Naive thymus-derived CD4-positive, alpha-beta T cell (primary cell): ENCODE measurements around the gene ATP10A. TPM values are rescaled to one million over a fixed set of nuclear protein-coding genes. Genes with fewer than 3 reads are reported as not detected.
"Not testable (repeated sequence)": the region's sequence is repeated elsewhere in the genome, so short reads cannot be mapped to it uniquely, and the experiment has no call there.

Experiments used
- ATAC-seq: fragments of 150-1000 bp; cut with Tn5 transposase; 2 replicates; pipeline ENCODE4 v1.10.0; 2021; ENCODE audit warnings: mild to moderate bottlenecking, moderate library complexity
- CTCF ChIA-PET: fragments of 350-600 bp; sonication (Branson Sonifier 250); formaldehyde crosslinking; loops from one replicate; lab custom pipeline; 2021; ENCODE audit warnings: antibody characterized with exemption; lab: Charles Lee
- POLR2A ChIA-PET: fragments of 350-600 bp; sonication (Branson Sonifier 250); formaldehyde crosslinking; loops from one replicate; lab custom pipeline; 2021; ENCODE audit warnings: antibody characterized with exemption, inconsistent platforms; lab: Charles Lee
- DNase-seq, 9 donors: peaks; one replicate each; pipeline versions ENCODE4 v3.0.0 to v3.0.0-alpha.2; 2020 to 2022; ENCODE audit warnings: mixed read lengths in 1 of 9
- H3K27ac ChIP-seq: one replicate; pipeline ENCODE4 v1.7.0; 2013; ENCODE audit warnings: mild to moderate bottlenecking, low read depth, low read length, moderate library complexity
- H3K27me3 ChIP-seq, 2 donors: one replicate each; pipeline ENCODE4 v1.7.0; 2013; ENCODE audit warnings: low read length in 2 of 2, mild to moderate bottlenecking in 2 of 2, moderate library complexity in 2 of 2; ENCODE audit not compliant: control insufficient read depth in 2 of 2, insufficient read depth in 2 of 2
- H3K36me3 ChIP-seq, 3 experiments: 1 replicate in 2 of 3; 2 replicates in 1 of 3; pipeline ENCODE4 v1.7.0; 2013; ENCODE audit warnings: low read length in 3 of 3, mild to moderate bottlenecking in 3 of 3, moderate library complexity in 1 of 3; ENCODE audit not compliant: insufficient read depth in 3 of 3, control insufficient read depth in 2 of 3
- H3K4me1 ChIP-seq, 2 donors: one replicate each; pipeline ENCODE4 v1.7.0; 2013; ENCODE audit warnings: low read length in 2 of 2, mild to moderate bottlenecking in 2 of 2, moderate library complexity in 1 of 2; ENCODE audit not compliant: control insufficient read depth in 2 of 2, insufficient read depth in 2 of 2
- H3K4me3 ChIP-seq: 2 replicates; pipeline ENCODE4 v1.7.0; 2013; ENCODE audit warnings: mild to moderate bottlenecking, low read length
- H3K9me3 ChIP-seq, 3 experiments: 1 replicate in 2 of 3; 2 replicates in 1 of 3; pipeline ENCODE4 v1.7.0; 2013; ENCODE audit warnings: low read length in 3 of 3; ENCODE audit not compliant: control insufficient read depth in 2 of 3
- H3K27ac Mint-ChIP-seq, 9 donors: one replicate each; pipeline ENCODE4 v1.8.0; 2020 to 2022; ENCODE audit warnings: mixed read lengths in 9 of 9, mild to moderate bottlenecking in 8 of 9, moderate library complexity in 5 of 9, inconsistent platforms in 2 of 9
- H3K27me3 Mint-ChIP-seq, 5 donors: one replicate each; pipeline ENCODE4 v1.8.0; 2021 to 2022; ENCODE audit warnings: mixed read lengths in 5 of 5, mild to moderate bottlenecking in 1 of 5
- H3K36me3 Mint-ChIP-seq, 5 donors: one replicate each; pipeline ENCODE4 v1.8.0; 2020 to 2022; ENCODE audit warnings: mixed read lengths in 5 of 5, mild to moderate bottlenecking in 3 of 5, inconsistent platforms in 1 of 5
- H3K4me1 Mint-ChIP-seq, 7 donors: one replicate each; pipeline ENCODE4 v1.8.0; 2020 to 2022; ENCODE audit warnings: mixed read lengths in 7 of 7, mild to moderate bottlenecking in 3 of 7, inconsistent platforms in 1 of 7
- H3K4me3 Mint-ChIP-seq, 10 donors: one replicate each; pipeline ENCODE4 v1.8.0; 2020 to 2022; ENCODE audit warnings: mild to moderate bottlenecking in 10 of 10, mixed read lengths in 10 of 10, moderate library complexity in 6 of 10, inconsistent platforms in 2 of 10
- H3K9me3 Mint-ChIP-seq, 11 donors: one replicate each; pipeline ENCODE4 v1.8.0; 2020 to 2022; ENCODE audit warnings: mixed read lengths in 11 of 11, mild to moderate bottlenecking in 4 of 11, inconsistent platforms in 1 of 11, moderate library complexity in 1 of 11
- intact Hi-C, 2 donors: fragments of 100-400 bp; cut with micrococcal nuclease; formaldehyde crosslinking; loops; one replicate each; pipeline ENCODE4 v1.15.1; 2023
- polyA plus RNA-seq, 2 donors: library from polyadenylated mRNA; unstranded; fragments of 300-500 nt; fragmentation: Illumina TruSeq; gene quantifications; one replicate each; pipeline ENCODE4 v1.2.3, GENCODE V29; 2021
- total RNA-seq, 6 experiments: library from RNA in 5 of 6; stranded (reverse) in 5 of 6; gene quantifications; 1 replicate in 5 of 6; 2 replicates in 1 of 6; pipeline ENCODE4 v1.2.3 and lab custom pipeline; 2021 to 2026

ATP10A gene
- total and polyA plus RNA-seq, 7 experiments from 2014 or later, result 7.2 to 86.4 (median 57.6) TPM

GRCh38 chr15:25652704-25653103 is 210.4 kb downstream of the ATP10A start:
- Mint-ChIP-seq H3K27me3 (peaks cover 8 to 24% (median 20%) of the 10 kb centered on the region in 5 donors), H3K4me3 (no peak overlapping the region), H3K27ac (no peak overlapping the region), H3K4me1 (peaks cover 0 to 8% (median 0%) of the 10 kb centered on the region in 7 donors), H3K36me3 (no peaks in the 10 kb centered on the region), H3K9me3 (peaks cover 0 to 2% (median 0%) of the 10 kb centered on the region in 11 donors)
- H3K27me3 ChIP-seq, result no peaks in the 10 kb centered on the region
- H3K36me3 ChIP-seq, result no peaks in the 10 kb centered on the region
- DNase-seq (no peak), ATAC-seq (no peak)
- intact Hi-C loops, result no loop called here
- ChIA-PET CTCF (no interaction called here), POLR2A (no interaction called here)
- H3K4me1 ChIP-seq, result no peaks in the 10 kb centered on the region
- H3K4me3 ChIP-seq, result no peak overlapping the region
- no peak overlapping the region for H3K27ac ChIP-seq
- no peaks in the 10 kb centered on the region for H3K9me3 ChIP-seq

- Mint-ChIP-seq H3K27ac (no peak overlapping the region), H3K9me3 (no peaks in the 10 kb centered on the region), H3K4me3 (no peak overlapping the region), H3K27me3 (peaks cover 12 to 29% (median 22%) of the 10 kb centered on the region in 5 donors), H3K4me1 (peaks cover 0 to 8% (median 0%) of the 10 kb centered on the region in 7 donors), H3K36me3 (no peaks in the 10 kb centered on the region)
- no peaks in the 10 kb centered on the region for H3K9me3 ChIP-seq
- H3K4me1 ChIP-seq, result no peaks in the 10 kb centered on the region
- H3K27me3 ChIP-seq, result no peaks in the 10 kb centered on the region
- ATAC-seq (no peak), DNase-seq (no peak)
- POLR2A ChIA-PET, result no interaction called here
- H3K36me3 ChIP-seq, result no peaks in the 10 kb centered on the region
- H3K4me3 ChIP-seq, result no peak overlapping the region
- CTCF ChIA-PET, result no interaction called here
- H3K27ac ChIP-seq, result no peak overlapping the region
- intact Hi-C loops, result no loop called here
Observed at GRCh38 chr15:25649390-25649789, 213.7 kb downstream of the ATP10A start.

GRCh38 chr15:25643120-25643519 is 220.0 kb downstream of the ATP10A start:
- H3K27ac Mint-ChIP-seq, result no peak overlapping the region
- no peak overlapping the region for H3K4me3 Mint-ChIP-seq
- POLR2A ChIA-PET, result no interaction called here
- Histone ChIP-seq H3K36me3 (no peaks in the 10 kb centered on the region), H3K9me3 (no peaks in the 10 kb centered on the region), H3K4me3 (no peak overlapping the region), H3K27ac (no peak overlapping the region), H3K27me3 (no peaks in the 10 kb centered on the region), H3K4me1 (no peaks in the 10 kb centered on the region)
- CTCF ChIA-PET, result no interaction called here
- no peak for ATAC-seq
- no peaks in the 10 kb centered on the region for H3K36me3 Mint-ChIP-seq
- H3K4me1 Mint-ChIP-seq, result peaks cover 0 to 2% (median 0%) of the 10 kb centered on the region in 7 donors
- peaks cover 17 to 44% (median 40%) of the 10 kb centered on the region in 5 donors for H3K27me3 Mint-ChIP-seq
- no peak for DNase-seq
- intact Hi-C loops, result no loop called here
- H3K9me3 Mint-ChIP-seq, result no peaks in the 10 kb centered on the region

- Mint-ChIP-seq H3K36me3 (no peaks in the 10 kb centered on the region), H3K4me1 (peaks cover 0 to 2% (median 0%) of the 10 kb centered on the region in 7 donors), H3K27me3 (peaks cover 16 to 44% (median 40%) of the 10 kb centered on the region in 5 donors), H3K27ac (no peak overlapping the region), H3K4me3 (no peak overlapping the region), H3K9me3 (no peaks in the 10 kb centered on the region)
- intact Hi-C loops, result no loop called here
- no peak overlapping the region for H3K4me3 ChIP-seq
- no peaks in the 10 kb centered on the region for H3K4me1 ChIP-seq
- H3K36me3 ChIP-seq, result no peaks in the 10 kb centered on the region
- H3K27ac ChIP-seq, result no peak overlapping the region
- DNase-seq (no peak), ATAC-seq (no peak)
- CTCF ChIA-PET, result no interaction called here
- H3K9me3 ChIP-seq, result no peaks in the 10 kb centered on the region
- POLR2A ChIA-PET, result no interaction called here
- no peaks in the 10 kb centered on the region for H3K27me3 ChIP-seq
Observed at GRCh38 chr15:25641762-25642161, 221.4 kb downstream of the ATP10A start.

GRCh38 chr15:25641361-25641760 is 221.8 kb downstream of the ATP10A start:
- Mint-ChIP-seq H3K9me3 (no peaks in the 10 kb centered on the region), H3K27me3 (peaks cover 16 to 46% (median 40%) of the 10 kb centered on the region in 5 donors), H3K27ac (no peak overlapping the region), H3K4me3 (no peak overlapping the region), H3K36me3 (no peaks in the 10 kb centered on the region), H3K4me1 (peaks cover 0 to 2% (median 0%) of the 10 kb centered on the region in 7 donors)
- no peaks in the 10 kb centered on the region for H3K36me3 ChIP-seq
- H3K27ac ChIP-seq, result no peak overlapping the region
- DNase-seq (no peak), ATAC-seq (no peak)
- POLR2A ChIA-PET, result no interaction called here
- no peaks in the 10 kb centered on the region for H3K27me3 ChIP-seq
- CTCF ChIA-PET, result no interaction called here
- H3K9me3 ChIP-seq, result no peaks in the 10 kb centered on the region
- H3K4me1 ChIP-seq, result no peaks in the 10 kb centered on the region
- H3K4me3 ChIP-seq, result no peak overlapping the region
- intact Hi-C loops, result no loop called here

GRCh38 chr15:25640959-25641358 is 222.2 kb downstream of the ATP10A start:
- H3K36me3 Mint-ChIP-seq, H3K9me3 Mint-ChIP-seq, H3K4me3 Mint-ChIP-seq, H3K9me3 ChIP-seq, DNase-seq, H3K4me1 Mint-ChIP-seq, POLR2A ChIA-PET, CTCF ChIA-PET, H3K4me1 ChIP-seq, H3K36me3 ChIP-seq, H3K27me3 ChIP-seq, H3K4me3 ChIP-seq, ATAC-seq, intact Hi-C loops, H3K27ac ChIP-seq, H3K27ac Mint-ChIP-seq: not testable (repeated sequence)
- peaks cover 16 to 44% (median 40%) of the 10 kb centered on the region in 5 donors for H3K27me3 Mint-ChIP-seq

GRCh38 chr15:25640381-25640780 is 222.7 kb downstream of the ATP10A start:
- H3K27ac Mint-ChIP-seq, result no peak overlapping the region
- H3K9me3 ChIP-seq, result no peaks in the 10 kb centered on the region
- ChIA-PET CTCF (no interaction called here), POLR2A (no interaction called here)
- H3K36me3 ChIP-seq, result no peaks in the 10 kb centered on the region
- H3K4me1 Mint-ChIP-seq, result peaks cover 0 to 2% (median 0%) of the 10 kb centered on the region in 7 donors
- H3K9me3 Mint-ChIP-seq, result no peaks in the 10 kb centered on the region
- H3K4me1 ChIP-seq, result no peaks in the 10 kb centered on the region
- H3K27ac ChIP-seq, result no peak overlapping the region
- H3K36me3 Mint-ChIP-seq, result no peaks in the 10 kb centered on the region
- DNase-seq, result no peak
- ATAC-seq, result no peak
- H3K27me3 Mint-ChIP-seq, result peaks cover 16 to 42% (median 39%) of the 10 kb centered on the region in 5 donors
- intact Hi-C loops, result no loop called here
- no peak overlapping the region for H3K4me3 Mint-ChIP-seq
- no peaks in the 10 kb centered on the region for H3K27me3 ChIP-seq
- H3K4me3 ChIP-seq, result no peak overlapping the region
